Activated naive CD4-positive, alpha-beta T cell treated with anti-CD3 and anti-CD28 coated beads, Interleukin-2, amount 10 ng/mL, durations not matched to agents 7 days and 5 days (primary cell): Measurements from ENCODE around the gene SKI.

ENCODE experiments used
- CTCF ChIA-PET: fragments of 350-600 bp; sonication (Branson Sonifier 250); formaldehyde crosslinking; loops from one replicate; lab custom pipeline; 2021; ENCODE audit warnings: antibody characterized with exemption; lab: Charles Lee
- DNase-seq: peaks from one replicate; pipeline ENCODE4 v3.0.0-alpha.2; 2020
- H3K27ac Mint-ChIP-seq: one replicate; pipeline ENCODE4 v1.8.0; 2021; ENCODE audit warnings: mild to moderate bottlenecking, moderate library complexity, mixed read lengths
- H3K27me3 Mint-ChIP-seq: one replicate; pipeline ENCODE4 v1.8.0; 2021; ENCODE audit warnings: mild to moderate bottlenecking, mixed read lengths
- H3K36me3 Mint-ChIP-seq: one replicate; pipeline ENCODE4 v1.8.0; 2021; ENCODE audit warnings: mixed read lengths
- H3K4me1 Mint-ChIP-seq: one replicate; pipeline ENCODE4 v1.8.0; 2021; ENCODE audit warnings: mixed read lengths
- H3K4me3 Mint-ChIP-seq: one replicate; pipeline ENCODE4 v1.8.0; 2021; ENCODE audit warnings: mild to moderate bottlenecking, moderate library complexity, mixed read lengths
- H3K9me3 Mint-ChIP-seq: one replicate; pipeline ENCODE4 v1.8.0; 2021; ENCODE audit warnings: mixed read lengths

The SKI gene

DNA sequence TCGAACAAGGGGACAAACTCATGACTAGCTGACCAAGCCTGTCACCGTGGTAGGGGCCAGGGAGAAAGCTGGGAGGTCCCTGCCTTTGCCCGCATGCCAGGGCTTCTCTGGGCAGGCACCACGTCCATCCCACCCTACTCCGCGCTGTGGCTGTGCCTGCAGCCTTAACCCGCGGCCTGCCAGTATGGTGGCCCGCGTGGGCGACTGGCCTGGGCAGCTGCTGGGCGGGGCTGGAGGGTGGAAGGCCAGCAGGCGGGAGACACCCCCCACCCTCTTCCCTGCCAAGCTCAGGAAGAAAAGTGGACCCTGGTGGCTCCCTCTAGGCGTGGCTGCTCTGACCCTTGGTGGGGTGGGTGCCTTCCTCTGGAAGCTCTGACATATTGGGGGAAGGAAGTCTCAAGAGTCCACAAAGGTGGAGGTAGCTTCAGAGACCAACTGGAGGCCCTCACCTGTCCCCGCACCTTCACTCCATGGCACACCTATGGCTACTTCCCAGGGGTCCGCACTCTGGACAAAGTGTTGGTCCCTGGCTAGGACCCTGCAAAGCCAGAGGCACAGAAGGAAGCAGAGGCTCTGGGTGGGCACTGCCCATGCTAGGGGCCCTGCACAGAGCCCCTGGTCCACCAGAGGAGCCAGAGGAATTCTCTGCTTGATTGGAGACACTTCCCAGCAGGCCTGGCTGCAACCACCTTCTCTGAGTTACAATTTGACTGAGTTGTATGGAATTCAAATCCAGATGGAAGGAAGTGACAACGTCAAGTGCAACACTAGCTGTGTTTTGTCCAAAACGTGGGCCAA, 3.3 kb upstream of the SKI start:
- H3K27ac Mint-ChIP-seq = peak overlapping the region; percentile 49
- no peaks in the 10 kb centered on the region for H3K9me3 Mint-ChIP-seq
- no peak for DNase-seq
- H3K4me1 Mint-ChIP-seq = peaks cover 2% of the 10 kb centered on the region
- H3K36me3 Mint-ChIP-seq = peaks cover 10% of the 10 kb centered on the region
- peaks cover 60% of the 10 kb centered on the region for H3K27me3 Mint-ChIP-seq
- CTCF ChIA-PET = interaction anchor here (1.6 kb wide), 1 partner anchor 12 kb away, joined by 6 read pairs; no protein-coding TSS in a partner anchor
- H3K4me3 Mint-ChIP-seq = no peak overlapping the region

DNA sequence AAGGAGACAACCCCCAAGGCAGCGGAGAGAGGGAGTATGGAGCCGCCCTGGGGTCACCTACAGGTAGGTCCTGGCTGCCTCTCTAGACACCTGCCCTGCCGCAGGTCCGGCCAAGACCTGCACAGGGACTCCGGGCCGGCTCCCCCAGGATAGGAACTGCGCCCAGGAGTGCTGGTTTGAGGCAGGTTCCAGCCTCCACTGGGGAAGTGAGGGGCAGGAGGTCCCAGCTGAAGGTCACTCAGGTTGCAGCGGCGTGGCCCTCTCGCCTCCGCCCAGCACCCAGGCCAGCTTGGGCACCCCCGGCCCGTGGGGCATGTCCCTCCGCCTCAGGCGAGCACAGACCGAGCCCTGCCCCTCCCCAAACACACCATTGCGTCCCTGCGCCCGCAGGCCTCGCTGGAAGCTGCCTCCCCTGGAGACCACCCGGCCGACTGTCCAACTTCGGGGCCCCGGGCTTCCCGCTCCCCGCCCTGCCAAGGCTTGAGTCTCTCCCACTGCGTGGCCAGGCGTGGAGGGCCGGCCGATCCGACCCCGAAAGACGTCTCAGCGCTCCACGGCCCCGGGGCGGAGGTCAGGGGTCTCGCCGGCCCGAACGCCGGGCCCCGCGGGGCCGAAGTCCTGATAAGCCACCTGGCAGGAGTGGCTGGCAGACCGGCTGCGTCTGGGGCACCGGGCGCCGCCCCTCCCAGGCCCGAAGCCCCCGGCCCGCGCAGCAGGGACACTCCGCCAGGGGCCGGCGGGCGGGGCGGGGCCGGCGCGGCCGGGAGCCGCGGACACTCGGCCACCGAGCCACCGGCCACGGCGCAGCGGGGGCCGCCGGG, 1.4 kb upstream of the SKI start:
- H3K4me3 Mint-ChIP-seq = peak overlapping the region; percentile 56
- H3K36me3 Mint-ChIP-seq = peaks cover 25% of the 10 kb centered on the region
- DNase-seq = no peak
- H3K27me3 Mint-ChIP-seq = peaks cover 42% of the 10 kb centered on the region
- H3K27ac Mint-ChIP-seq = peak overlapping the region; percentile 26
- peaks cover 12% of the 10 kb centered on the region for H3K4me1 Mint-ChIP-seq
- CTCF ChIA-PET = interaction anchor here (0.7 kb wide), 1 partner anchor 24 kb away, joined by 3 read pairs; no protein-coding TSS in a partner anchor
- H3K9me3 Mint-ChIP-seq = no peaks in the 10 kb centered on the region

GRCh38 chr1:2227346-2228156, 568 bp upstream of the SKI start:
- peak overlapping the region; percentile 81 for H3K27ac Mint-ChIP-seq

DNA sequence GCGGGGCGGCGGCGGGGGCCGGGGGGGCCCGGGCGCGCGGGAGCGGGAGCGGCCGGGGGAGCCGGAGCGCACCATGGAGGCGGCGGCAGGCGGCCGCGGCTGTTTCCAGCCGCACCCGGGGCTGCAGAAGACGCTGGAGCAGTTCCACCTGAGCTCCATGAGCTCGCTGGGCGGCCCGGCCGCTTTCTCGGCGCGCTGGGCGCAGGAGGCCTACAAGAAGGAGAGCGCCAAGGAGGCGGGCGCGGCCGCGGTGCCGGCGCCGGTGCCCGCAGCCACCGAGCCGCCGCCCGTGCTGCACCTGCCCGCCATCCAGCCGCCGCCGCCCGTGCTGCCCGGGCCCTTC, 546 bp downstream of the SKI start:
- peaks cover 27% of the 10 kb centered on the region for H3K4me1 Mint-ChIP-seq
- H3K27me3 Mint-ChIP-seq = peaks cover 33% of the 10 kb centered on the region
- peaks cover 34% of the 10 kb centered on the region for H3K36me3 Mint-ChIP-seq
- no peaks in the 10 kb centered on the region for H3K9me3 Mint-ChIP-seq
- H3K4me3 Mint-ChIP-seq = peak overlapping the region; percentile 96
- CTCF ChIA-PET = interaction anchor here (1.0 to 1.4 kb wide), 3 partner anchors 29 to 87 kb away, joined by 4 to 6 read pairs (median 5); no protein-coding TSS in a partner anchor
- DNase-seq = no peak
- H3K27ac Mint-ChIP-seq = peak overlapping the region; percentile 99

More at GRCh38 chr1:2227346-2228156, 568 bp upstream of the SKI start:
- H3K36me3 Mint-ChIP-seq = peaks cover 30% of the 10 kb centered on the region
- peaks cover 17% of the 10 kb centered on the region for H3K4me1 Mint-ChIP-seq
- H3K27me3 Mint-ChIP-seq = peaks cover 42% of the 10 kb centered on the region
- DNase-seq = peak; percentile 95
- CTCF ChIA-PET = no interaction called here
- no peaks in the 10 kb centered on the region for H3K9me3 Mint-ChIP-seq
- H3K4me3 Mint-ChIP-seq = peak overlapping the region; percentile 73

DNA sequence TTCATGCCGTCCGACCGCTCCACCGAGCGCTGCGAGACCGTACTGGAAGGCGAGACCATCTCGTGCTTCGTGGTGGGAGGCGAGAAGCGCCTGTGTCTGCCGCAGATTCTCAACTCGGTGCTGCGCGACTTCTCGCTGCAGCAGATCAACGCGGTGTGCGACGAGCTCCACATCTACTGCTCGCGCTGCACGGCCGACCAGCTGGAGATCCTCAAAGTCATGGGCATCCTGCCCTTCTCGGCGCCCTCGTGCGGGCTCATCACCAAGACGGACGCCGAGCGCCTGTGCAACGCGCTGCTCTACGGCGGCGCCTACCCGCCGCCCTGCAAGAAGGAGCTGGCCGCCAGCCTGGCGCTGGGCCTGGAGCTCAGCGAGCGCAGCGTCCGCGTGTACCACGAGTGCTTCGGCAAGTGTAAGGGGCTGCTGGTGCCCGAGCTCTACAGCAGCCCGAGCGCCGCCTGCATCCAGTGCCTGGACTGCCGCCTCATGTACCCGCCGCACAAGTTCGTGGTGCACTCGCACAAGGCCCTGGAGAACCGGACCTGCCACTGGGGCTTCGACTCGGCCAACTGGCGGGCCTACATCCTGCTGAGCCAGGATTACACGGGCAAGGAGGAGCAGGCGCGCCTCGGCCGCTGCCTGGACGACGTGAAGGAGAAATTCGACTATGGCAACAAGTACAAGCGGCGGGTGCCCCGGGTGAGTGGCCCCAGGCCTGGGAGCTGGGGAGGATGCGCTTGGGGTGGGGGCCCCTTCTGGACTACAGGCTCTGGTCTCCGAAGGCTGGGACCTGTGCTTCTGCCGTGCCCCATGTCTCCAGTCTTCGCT, 1.1 kb downstream of the SKI start:
- Mint-ChIP-seq H3K9me3 (no peaks in the 10 kb centered on the region), H3K4me3 (peak overlapping the region; percentile 96), H3K36me3 (peaks cover 35% of the 10 kb centered on the region), H3K4me1 (peaks cover 32% of the 10 kb centered on the region), H3K27ac (peak overlapping the region; percentile 99), H3K27me3 (peaks cover 27% of the 10 kb centered on the region)
- peak; percentile 68 for DNase-seq
- CTCF ChIA-PET = interaction anchor here (1.0 to 1.4 kb wide), 3 partner anchors 30 to 86 kb away, joined by 4 to 6 read pairs (median 5); no protein-coding TSS in a partner anchor

- peak; percentile 42 for DNase-seq
- Mint-ChIP-seq H3K27me3 (peaks cover 18% of the 10 kb centered on the region), H3K9me3 (no peaks in the 10 kb centered on the region), H3K36me3 (peaks cover 38% of the 10 kb centered on the region), H3K27ac (peak overlapping the region; percentile 99), H3K4me1 (peaks cover 40% of the 10 kb centered on the region), H3K4me3 (peak overlapping the region; percentile 96)
- CTCF ChIA-PET = interaction anchor here (1.2 to 1.4 kb wide), 2 partner anchors 61 to 85 kb away, joined by 3 to 5 read pairs; no protein-coding TSS in a partner anchor
These were observed 2.0 kb downstream of the SKI start for GRCh38 chr1:2229911-2230731.

GRCh38 chr1:2230781-2231531, 2.8 kb downstream of the SKI start:
- Mint-ChIP-seq H3K36me3 (peaks cover 44% of the 10 kb centered on the region), H3K9me3 (no peaks in the 10 kb centered on the region), H3K4me1 (peaks cover 48% of the 10 kb centered on the region), H3K4me3 (peak overlapping the region; percentile 96), H3K27me3 (peaks cover 10% of the 10 kb centered on the region), H3K27ac (peak overlapping the region; percentile 99)
- CTCF ChIA-PET = interaction anchor here (0.9 to 3.7 kb wide), 6 partner anchors 31 to 151 kb away, joined by 3 to 21 read pairs (median 4); no protein-coding TSS in a partner anchor
- peak; percentile 68 for DNase-seq

DNA sequence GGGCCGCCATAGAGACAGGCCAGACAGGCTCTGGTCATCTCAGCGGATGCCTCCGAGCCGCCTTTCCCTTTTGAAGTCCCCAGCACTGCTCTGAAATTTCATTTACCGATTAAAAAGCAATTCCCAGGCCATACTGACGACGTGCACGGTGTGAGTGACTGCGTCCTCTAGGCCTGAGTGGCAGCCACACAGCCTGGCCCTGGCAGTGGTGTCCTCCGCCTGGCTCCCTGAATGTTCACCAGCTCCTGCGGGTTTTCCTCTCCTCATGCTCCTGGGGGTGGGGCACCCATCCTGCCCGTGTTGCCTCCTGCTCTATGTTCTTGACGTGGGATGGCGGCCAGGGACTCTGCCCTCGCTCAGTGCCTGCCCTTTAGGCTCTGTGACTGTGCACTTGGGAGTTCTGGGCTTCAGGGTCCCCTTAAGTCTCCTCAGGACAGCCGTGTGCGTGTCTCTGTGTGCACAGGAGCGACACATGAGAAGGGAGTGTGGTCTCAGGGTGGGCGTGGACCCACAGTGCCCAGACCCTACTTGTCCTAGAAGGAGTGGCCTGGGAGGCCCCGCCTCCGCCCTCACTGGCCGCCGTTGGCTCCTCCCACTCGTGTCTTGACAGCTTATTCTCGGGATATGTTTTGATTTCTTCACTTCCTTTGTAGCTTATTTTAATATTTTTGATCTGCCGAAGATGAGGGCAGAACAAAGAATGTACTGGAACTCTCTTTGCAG, 3.6 kb downstream of the SKI start:
- peaks cover 53% of the 10 kb centered on the region for H3K4me1 Mint-ChIP-seq
- CTCF ChIA-PET = interaction anchor here (0.9 to 3.7 kb wide), 7 partner anchors 32 to 150 kb away, joined by 3 to 21 read pairs (median 4); no protein-coding TSS in a partner anchor
- DNase-seq = peak; percentile 92
- no peaks in the 10 kb centered on the region for H3K9me3 Mint-ChIP-seq
- H3K4me3 Mint-ChIP-seq = peak overlapping the region; percentile 96
- peak overlapping the region; percentile 99 for H3K27ac Mint-ChIP-seq
- H3K36me3 Mint-ChIP-seq = peaks cover 46% of the 10 kb centered on the region
- H3K27me3 Mint-ChIP-seq = peaks cover 3% of the 10 kb centered on the region

DNA sequence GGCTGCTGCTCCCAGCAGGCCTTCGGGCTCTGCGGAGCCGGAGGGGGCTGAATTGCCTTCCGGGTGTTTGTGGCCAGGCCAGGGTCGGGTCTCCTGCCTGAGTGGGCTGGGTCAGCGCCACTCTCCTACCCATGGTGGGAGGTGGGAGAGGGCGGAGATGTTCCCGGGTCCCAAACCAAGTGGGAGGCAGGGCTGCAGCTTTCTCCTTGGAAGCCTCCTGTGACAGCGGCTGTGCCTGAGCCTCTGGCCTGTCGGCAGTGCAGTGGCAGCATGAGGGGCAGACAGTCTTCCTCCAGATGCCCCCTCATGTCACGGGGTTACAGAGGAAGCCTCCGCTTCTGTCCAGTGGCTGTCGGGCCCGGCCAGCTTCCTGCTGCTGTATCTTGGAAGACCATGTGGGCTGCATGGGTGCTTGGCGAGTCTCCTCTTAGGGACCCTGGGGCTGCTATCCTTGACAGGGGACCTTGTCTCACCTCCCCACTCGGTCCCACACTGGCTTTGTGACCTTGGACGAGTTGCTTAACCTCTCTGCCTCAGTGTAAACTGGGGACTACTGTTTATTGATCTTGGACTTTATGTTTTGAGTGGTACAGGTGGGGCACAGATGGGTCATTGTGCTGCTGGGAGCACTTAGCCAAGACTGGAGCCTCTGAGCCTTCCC, 4.3 kb downstream of the SKI start:
- Mint-ChIP-seq H3K4me3 (peak overlapping the region; percentile 96), H3K27me3 (no peaks in the 10 kb centered on the region), H3K4me1 (peaks cover 60% of the 10 kb centered on the region), H3K36me3 (peaks cover 47% of the 10 kb centered on the region), H3K9me3 (no peaks in the 10 kb centered on the region), H3K27ac (peak overlapping the region; percentile 99)
- DNase-seq = no peak
- CTCF ChIA-PET = interaction anchor here (0.9 to 3.7 kb wide), 8 partner anchors 33 to 149 kb away, joined by 3 to 25 read pairs (median 5); partner anchors contain the start of gene FAAP20

- H3K27me3 Mint-ChIP-seq = no peaks in the 10 kb centered on the region
- no peaks in the 10 kb centered on the region for H3K9me3 Mint-ChIP-seq
- peak overlapping the region; percentile 99 for H3K27ac Mint-ChIP-seq
- peaks cover 64% of the 10 kb centered on the region for H3K4me1 Mint-ChIP-seq
- peaks cover 47% of the 10 kb centered on the region for H3K36me3 Mint-ChIP-seq
- no peak for DNase-seq
- peak overlapping the region; percentile 96 for H3K4me3 Mint-ChIP-seq
- CTCF ChIA-PET = interaction anchor here (0.7 to 3.7 kb wide), 6 partner anchors 33 to 159 kb away, joined by 3 to 25 read pairs (median 7); partner anchors contain the start of genes FAAP20, MORN1 and RER1
These were observed 4.9 kb downstream of the SKI start for GRCh38 chr1:2232916-2233438.
